Forelimb muscle (tissue), 1 donor: Measurements from ENCODE around the gene FNDC5. TPM values are rescaled to one million over a fixed set of nuclear protein-coding genes. Genes with fewer than 3 reads are reported as not detected.

Experiments used
- DNase-seq: peaks from one replicate; pipeline ENCODE4 v3.0.0-alpha.2; 2013; ENCODE audit warnings: low read depth
- polyA plus RNA-seq: library from polyadenylated mRNA; unstranded; fragments of 120-200 nt; gene quantifications from one replicate; pipeline ENCODE4 v1.2.1, GENCODE V29; 2013; ENCODE audit not compliant: insufficient read length

Gene FNDC5
- polyA plus RNA-seq, 1 donor: 194 TPM

DNA sequence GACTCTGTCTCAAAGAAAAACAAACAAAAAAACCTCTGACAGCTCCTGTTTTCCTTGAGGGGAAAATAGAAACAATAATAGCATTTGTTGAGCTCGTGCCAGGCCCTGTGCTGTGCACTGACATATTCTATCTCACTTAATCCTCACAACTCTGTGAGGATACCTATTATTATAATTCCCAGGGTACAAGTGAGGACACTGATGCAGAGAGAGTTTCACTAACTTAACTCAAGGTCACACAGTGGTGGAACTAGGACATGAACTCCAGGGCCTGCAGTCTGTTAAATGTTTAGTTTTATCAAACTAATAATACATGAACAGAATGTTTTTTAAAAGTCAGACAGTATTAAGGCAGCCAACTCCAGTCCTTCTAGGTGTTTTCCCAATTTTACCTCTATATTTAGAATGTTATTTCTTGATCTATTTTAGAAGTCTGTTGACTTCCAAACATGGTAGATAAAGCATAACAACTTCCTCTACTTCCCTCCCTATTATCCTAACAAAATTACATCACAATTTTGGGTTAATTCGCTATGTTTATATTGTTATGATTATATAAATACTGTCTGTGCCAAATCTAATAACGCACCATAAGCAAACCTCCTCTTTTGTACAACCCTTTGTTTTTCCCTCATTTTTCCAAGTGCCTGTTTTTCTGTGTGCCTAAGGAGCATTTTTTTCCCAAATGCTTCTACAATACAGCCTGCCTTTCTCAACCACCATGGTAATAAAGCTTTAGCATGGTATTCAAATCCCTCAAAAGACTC, 4.9 kb downstream of the FNDC5 start:
- no peak for DNase-seq

DNA sequence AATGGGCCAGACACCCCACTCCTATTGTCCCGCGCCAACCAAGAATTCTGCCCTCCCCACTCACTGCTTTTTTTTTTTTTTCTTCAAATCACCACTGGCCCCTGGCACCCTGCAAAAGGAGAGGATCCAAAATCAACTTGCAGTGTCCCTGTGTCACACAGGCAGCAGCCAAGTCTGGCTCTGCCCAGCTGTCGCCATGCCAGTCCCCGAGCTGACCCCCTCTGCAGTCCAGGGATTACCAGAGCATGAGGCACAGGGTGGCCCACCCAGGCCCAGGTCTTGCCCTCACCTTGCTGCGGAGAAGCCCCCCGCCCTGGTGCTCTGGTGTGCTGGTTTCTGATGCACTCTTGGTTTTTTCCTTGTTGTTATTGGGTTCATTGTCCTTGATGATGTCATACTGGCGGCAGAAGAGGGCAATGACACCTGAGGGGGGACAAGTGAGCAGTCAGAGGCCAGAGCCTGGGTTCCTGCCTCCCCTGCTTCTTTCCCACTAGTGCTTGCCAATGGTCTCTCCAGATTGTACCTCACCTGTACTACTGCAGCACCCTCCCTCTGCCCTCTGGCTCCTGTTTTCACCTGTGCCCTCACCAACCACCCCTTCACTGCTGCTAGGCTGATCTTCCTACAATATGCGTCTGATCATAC, 6.2 kb downstream of the FNDC5 start:
- DNase-seq: no peak

DNA sequence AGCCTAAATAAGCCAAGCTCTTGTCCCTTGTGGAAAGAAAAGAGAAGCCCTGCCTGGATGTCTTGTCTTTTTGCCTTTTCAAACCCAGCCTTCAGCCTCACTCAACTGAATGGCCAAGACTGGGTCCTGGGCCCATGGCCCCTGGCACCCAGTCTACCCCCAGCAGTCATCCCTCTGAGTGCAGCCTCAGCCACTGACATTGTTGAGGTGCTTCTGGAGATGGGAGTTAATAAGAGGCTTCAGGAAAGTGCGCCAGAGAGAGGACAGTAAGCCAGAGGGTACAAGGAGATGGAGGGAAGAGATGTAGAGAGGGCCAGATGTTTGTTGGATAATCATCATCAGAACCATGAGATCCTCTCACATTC, 6.8 kb downstream of the FNDC5 start:
- DNase-seq: no peak

DNA sequence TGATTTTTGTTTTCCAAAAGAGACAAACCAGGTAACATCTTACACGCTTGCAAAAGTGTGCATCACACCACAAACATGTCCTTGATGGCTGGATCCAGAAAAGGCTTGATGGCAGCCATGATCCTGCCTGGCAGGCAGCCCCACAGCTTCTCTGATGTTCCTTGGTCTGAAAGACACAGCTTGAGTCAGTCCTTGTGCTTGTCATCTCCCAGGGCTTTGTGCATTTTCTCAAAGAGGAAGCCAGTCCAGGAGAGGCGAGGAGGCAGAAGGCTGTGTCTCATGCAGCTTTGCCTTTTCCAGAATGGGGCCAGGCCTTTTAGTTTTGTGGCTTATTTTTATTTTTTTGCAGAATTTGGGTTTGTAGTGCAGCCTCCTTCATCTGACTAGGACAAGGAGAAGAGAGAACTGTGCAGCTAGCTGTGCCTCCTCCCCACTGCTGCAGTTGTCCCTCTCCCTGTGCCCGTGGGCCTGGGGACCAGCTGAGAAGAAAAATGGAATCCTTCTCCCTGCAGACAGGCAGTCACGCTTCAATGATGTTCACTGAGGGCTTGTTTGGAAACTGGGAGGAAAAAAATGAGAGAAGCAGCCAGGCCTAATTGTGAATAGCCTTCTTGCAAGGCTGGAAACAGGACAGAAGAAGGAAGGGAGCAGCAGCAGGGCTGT, 7.4 kb downstream of the FNDC5 start:
- DNase-seq: no peak

DNA sequence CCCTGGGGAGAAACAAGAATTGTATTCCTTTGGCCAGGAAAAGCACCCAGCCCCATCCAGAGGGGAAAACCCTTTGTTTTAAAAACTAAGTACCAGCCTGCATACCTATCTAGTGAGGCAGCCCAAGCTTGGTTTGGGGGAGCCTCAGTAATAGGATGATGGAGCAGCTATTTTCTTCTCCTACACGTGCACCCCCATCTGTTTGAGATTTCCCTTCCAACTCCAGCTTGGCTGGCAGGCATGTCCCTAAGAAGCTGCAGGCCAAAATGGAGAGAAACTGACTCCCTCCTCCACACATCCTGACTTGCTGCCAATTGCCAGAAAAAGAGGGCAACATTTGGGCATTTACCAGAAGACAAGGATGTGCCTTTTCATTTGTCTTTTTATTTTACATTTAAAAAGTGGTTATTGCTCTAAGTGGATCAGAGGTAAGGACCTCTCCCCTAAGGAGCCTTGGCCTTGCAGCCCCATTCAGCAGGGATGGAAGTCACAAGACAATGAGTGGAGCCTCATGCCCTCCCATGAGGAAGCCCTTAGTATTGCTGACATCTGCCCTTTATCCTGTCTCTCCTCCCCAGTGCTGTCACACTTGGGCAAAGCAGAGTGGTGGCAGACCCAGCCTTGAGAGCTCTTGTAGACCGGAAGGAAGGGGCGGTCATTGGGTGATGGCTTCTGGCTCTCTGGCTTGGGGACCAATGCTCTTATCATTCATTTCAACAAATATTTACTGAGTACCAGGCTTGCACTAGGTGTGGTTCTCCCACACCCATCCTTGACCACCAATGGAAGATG, 8.6 kb downstream of the FNDC5 start:
- no peak for DNase-seq

GRCh38 chr1:32860566-32860965, 10.1 kb downstream of the FNDC5 start:
- DNase-seq: no peak

- DNase-seq: no peak
Observed at GRCh38 chr1:32859915-32860314, 10.8 kb downstream of the FNDC5 start.

DNA sequence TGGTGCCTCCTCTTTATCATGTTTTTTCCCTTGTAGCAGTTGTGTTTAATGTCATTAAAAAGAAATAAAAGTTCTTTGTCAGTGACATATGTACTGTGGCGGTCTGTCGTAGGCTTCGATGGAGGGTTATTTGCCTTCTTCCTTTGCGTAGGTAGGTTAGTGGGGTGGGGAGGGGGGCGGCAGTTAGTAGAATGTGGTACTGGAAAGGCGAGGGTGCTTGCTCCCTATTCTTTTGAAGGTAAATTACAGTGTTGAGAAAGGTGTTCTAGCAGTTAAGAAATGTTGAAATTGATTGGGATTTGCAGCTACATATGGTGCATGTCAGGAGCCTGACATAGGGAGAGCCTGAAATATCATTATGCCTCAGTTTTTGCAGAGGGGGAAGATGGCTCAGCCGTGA, 11.9 kb downstream of the FNDC5 start:
- DNase-seq: no peak

DNA sequence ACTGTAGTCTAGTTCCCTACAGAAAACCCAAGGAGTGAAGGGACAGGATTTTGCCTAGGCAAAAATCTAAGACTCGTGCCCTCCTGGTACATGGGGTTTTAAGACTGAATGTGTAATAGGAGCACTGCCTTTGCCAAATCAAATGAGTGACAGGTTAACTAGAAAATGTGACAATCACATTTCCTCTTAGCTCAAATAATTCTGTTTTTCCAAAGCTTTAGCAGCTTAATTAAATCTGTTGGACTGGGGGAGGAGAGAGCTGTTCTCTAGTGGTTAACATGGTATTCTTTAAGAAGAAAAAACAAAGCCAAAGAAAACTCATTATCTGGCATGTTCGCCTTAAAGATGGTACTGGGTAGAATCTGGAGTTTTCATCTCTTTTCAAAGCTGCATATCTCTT, 12.6 kb downstream of the FNDC5 start:
- no peak for DNase-seq

- no peak for DNase-seq
Observed at GRCh38 chr1:32855861-32856617, 14.7 kb downstream of the FNDC5 start.

- no peak for DNase-seq
Observed at GRCh38 chr1:32848354-32849063, 22.2 kb downstream of the FNDC5 start.

- no peak for DNase-seq
Observed at GRCh38 chr1:32831878-32832277, 38.8 kb downstream of the FNDC5 start.

GRCh38 chr1:32830092-32830852, 40.4 kb downstream of the FNDC5 start:
- DNase-seq: no peak

GRCh38 chr1:32828341-32828740, 42.4 kb downstream of the FNDC5 start:
- DNase-seq: peak; percentile 22

DNA sequence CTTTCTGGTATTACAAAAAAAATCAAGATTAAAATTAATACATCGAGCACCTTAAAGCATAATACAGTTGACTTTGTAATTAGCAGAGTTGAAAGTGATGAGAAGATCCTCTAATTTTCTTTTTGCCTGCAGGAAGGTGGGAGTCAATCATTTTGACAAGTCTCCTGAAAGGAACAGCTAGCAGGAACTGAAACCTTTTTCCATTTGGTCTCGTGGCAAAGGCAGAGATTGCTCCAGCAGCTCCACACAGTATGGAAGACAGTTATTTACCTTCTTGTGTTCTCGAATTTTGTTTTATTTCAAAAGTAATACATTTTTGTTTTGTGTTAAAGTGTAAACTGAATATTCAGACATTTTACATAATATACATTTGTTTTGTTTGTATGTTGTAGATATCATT, 45.5 kb downstream of the FNDC5 start:
- no peak for DNase-seq

- DNase-seq: no peak
Observed at GRCh38 chr1:32818804-32819541, 51.7 kb downstream of the FNDC5 start.

DNA sequence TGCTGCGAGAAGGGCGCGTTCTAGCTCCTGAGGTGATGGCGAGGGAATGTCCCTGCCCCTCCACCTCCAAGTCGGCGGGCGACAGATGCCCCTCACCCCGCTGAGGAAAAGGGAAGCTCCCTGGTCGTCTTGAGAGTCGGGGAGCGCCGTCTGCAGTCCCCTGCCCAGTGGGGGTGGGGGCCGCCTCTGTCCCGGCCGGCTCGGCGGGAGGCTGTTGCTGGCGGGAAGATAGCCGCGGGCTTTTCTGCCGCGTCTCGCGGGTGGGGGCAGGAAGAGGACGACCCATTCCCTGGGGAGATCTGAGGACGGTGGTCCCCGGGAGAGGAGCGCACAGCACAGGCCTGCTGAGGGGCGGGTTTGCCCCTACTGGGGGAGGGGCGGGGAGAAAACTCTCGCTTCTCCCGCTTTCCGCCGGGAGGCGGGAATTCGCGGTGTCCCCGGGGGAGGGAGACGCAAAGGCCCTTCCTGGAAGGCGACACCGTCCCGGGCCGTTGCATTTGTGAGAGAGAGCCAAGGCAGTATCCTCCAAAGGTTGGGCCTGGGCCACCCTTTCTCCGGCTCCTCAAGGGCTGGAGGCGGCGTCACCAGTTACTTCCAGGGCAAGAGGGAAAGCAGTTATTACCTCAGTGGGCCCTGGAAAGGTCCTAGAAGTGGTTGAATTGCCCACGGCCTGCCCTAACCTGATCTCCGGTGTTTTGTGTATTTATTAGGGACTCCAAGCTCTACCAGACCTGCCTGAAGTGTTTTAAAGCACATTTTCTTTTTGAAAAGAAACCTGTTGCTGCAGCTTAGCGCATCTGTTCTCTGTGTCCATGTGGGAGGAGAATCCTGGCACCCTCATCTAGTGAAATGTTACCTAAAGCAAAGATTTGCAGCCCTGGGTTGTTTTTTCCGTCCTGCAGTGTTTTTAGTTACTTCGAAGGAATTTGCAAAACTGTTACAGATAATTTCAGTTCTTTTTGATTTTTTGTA, 52.6 kb downstream of the FNDC5 start:
- no peak for DNase-seq

- DNase-seq: peak; percentile 94
Observed at GRCh38 chr1:32817159-32817814, 53.4 kb downstream of the FNDC5 start, which contains the start of the genes S100PBP and YARS1. S100PBP (plus strand) TSS chr1:32817653; CDS start chr1:32826100, 8,447 bp downstream. YARS1 (minus strand) TSS chr1:32817358; CDS start chr1:32817244, 114 bp downstream.
